Nephron (organoid): ENCODE measurements around the gene LRRC8D.

Source experiments
- H3K27ac Mint-ChIP-seq, 3 experiments: 2 replicates each; pipeline ENCODE4 v1.8.0; 2020; ENCODE audit warnings: mixed read lengths in 3 of 3, mild to moderate bottlenecking in 2 of 3, moderate library complexity in 1 of 3
- H3K27me3 Mint-ChIP-seq: 2 replicates; pipeline ENCODE4 v1.8.0; 2021; ENCODE audit warnings: low read depth, mild to moderate bottlenecking, moderate library complexity, mixed read lengths
- H3K36me3 Mint-ChIP-seq: 2 replicates; pipeline ENCODE4 v1.8.0; 2020; ENCODE audit warnings: low read depth, mixed read lengths
- H3K4me1 Mint-ChIP-seq: 2 replicates; pipeline ENCODE4 v1.8.0; 2020; ENCODE audit warnings: mixed read lengths
- H3K4me3 Mint-ChIP-seq, 3 experiments: 2 replicates each; pipeline ENCODE4 v1.8.0; 2020; ENCODE audit warnings: mild to moderate bottlenecking in 3 of 3, mixed read lengths in 3 of 3, moderate library complexity in 2 of 3
- H3K9me3 Mint-ChIP-seq: 2 replicates; pipeline ENCODE4 v1.8.0; 2020; ENCODE audit warnings: mixed read lengths
- CTCF ChIP-seq, 3 experiments: fragments of 200-600 bp; sonication (generic); IDR thresholded peaks; one replicate each; pipeline ENCODE4 v1.5.0; 2021; ENCODE audit warnings: antibody characterized with exemption in 3 of 3; ENCODE audit not compliant: unreplicated experiment in 3 of 3

Gene LRRC8D

GRCh38 chr1:89799495-89799894 is 21.3 kb upstream of the LRRC8D start:
- H3K4me1 Mint-ChIP-seq, result no peaks in the 10 kb centered on the region
- H3K36me3 Mint-ChIP-seq, result no peaks in the 10 kb centered on the region
- H3K9me3 Mint-ChIP-seq, result no peaks in the 10 kb centered on the region
- no peaks in the 10 kb centered on the region for H3K27me3 Mint-ChIP-seq
- no peak for TF ChIP-seq CTCF (IDR thresholded peaks at IDR 0.05; ENCODE audit: unreplicated experiment in 3 of 3)
- H3K27ac Mint-ChIP-seq, result no peak overlapping the region
- H3K4me3 Mint-ChIP-seq, result no peak overlapping the region

- Mint-ChIP-seq H3K36me3 (no peaks in the 10 kb centered on the region), H3K27me3 (no peaks in the 10 kb centered on the region), H3K4me1 (no peaks in the 10 kb centered on the region), H3K27ac (no peak overlapping the region), H3K9me3 (no peaks in the 10 kb centered on the region), H3K4me3 (no peak overlapping the region)
- TF ChIP-seq CTCF (IDR thresholded peaks at IDR 0.05; ENCODE audit: unreplicated experiment in 3 of 3), result no peak
Observed at GRCh38 chr1:89800022-89800655, 20.7 kb upstream of the LRRC8D start.

GRCh38 chr1:89800718-89801117 is 20.1 kb upstream of the LRRC8D start:
- Mint-ChIP-seq H3K4me3 (no peak overlapping the region), H3K36me3 (no peaks in the 10 kb centered on the region)

GRCh38 chr1:89802051-89802450 is 18.8 kb upstream of the LRRC8D start:
- no peaks in the 10 kb centered on the region for H3K9me3 Mint-ChIP-seq
- H3K27ac Mint-ChIP-seq, result no peak overlapping the region
- H3K27me3 Mint-ChIP-seq, result no peaks in the 10 kb centered on the region
- no peaks in the 10 kb centered on the region for H3K4me1 Mint-ChIP-seq
- TF ChIP-seq CTCF (IDR thresholded peaks at IDR 0.05; ENCODE audit: unreplicated experiment in 3 of 3), result no peak
- H3K4me3 Mint-ChIP-seq, result no peak overlapping the region
- H3K36me3 Mint-ChIP-seq, result no peaks in the 10 kb centered on the region

More at GRCh38 chr1:89800718-89801117, 20.1 kb upstream of the LRRC8D start:
- H3K27me3 Mint-ChIP-seq, result no peaks in the 10 kb centered on the region
- no peaks in the 10 kb centered on the region for H3K4me1 Mint-ChIP-seq
- H3K9me3 Mint-ChIP-seq, result no peaks in the 10 kb centered on the region
- no peak for TF ChIP-seq CTCF (IDR thresholded peaks at IDR 0.05; ENCODE audit: unreplicated experiment in 3 of 3)
- no peak overlapping the region for H3K27ac Mint-ChIP-seq

- TF ChIP-seq CTCF (IDR thresholded peaks at IDR 0.05; ENCODE audit: unreplicated experiment in 3 of 3), result no peak
- Mint-ChIP-seq H3K4me3 (no peak overlapping the region), H3K36me3 (no peaks in the 10 kb centered on the region)
Observed at GRCh38 chr1:89802841-89803240, 18.0 kb upstream of the LRRC8D start.

GRCh38 chr1:89804642-89805237 is 16.1 kb upstream of the LRRC8D start:
- no peak overlapping the region for H3K4me3 Mint-ChIP-seq
- H3K36me3 Mint-ChIP-seq, result no peaks in the 10 kb centered on the region
- peak; percentile 91 to 95 (median 92) for TF ChIP-seq CTCF (IDR thresholded peaks at IDR 0.05; ENCODE audit: unreplicated experiment in 3 of 3)
- H3K4me1 Mint-ChIP-seq, result no peaks in the 10 kb centered on the region
- peaks cover 5% of the 10 kb centered on the region for H3K27me3 Mint-ChIP-seq
- no peaks in the 10 kb centered on the region for H3K9me3 Mint-ChIP-seq
- H3K27ac Mint-ChIP-seq, result no peak overlapping the region

More at GRCh38 chr1:89802841-89803240, 18.0 kb upstream of the LRRC8D start:
- Mint-ChIP-seq H3K4me1 (no peaks in the 10 kb centered on the region), H3K27ac (no peak overlapping the region), H3K27me3 (peaks cover 4% of the 10 kb centered on the region), H3K9me3 (no peaks in the 10 kb centered on the region)
